ENCODE data around the gene STXBP6.

DNA sequence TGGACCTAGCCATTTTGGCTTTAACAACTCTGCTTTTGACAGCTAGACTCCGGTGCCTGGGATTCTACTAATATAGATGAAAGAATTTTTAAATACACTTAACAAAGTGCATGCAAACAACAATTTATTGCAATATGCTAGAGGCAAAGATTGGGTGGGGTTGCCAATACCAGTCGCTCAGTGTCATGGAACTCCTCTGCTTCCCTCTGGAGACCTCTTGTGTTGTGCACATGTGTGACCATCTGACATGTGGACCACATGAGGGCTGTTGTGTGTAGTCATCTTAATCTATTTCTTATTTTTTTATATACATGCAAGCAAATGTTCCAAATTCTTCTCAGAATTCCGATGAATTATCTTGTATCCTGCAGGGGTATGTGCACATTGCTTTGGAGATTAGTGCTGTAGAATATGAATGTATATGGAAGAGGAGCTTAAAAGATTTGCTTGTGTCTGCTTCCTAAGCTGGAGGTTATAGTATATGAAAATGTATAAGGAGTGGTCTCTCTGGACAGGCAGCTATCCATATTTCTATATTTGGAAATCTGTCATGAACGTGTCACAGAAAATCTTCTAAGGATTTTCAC is 24.2 kb upstream of the STXBP6 start:
- TF ChIP-seq, protein P1, sequence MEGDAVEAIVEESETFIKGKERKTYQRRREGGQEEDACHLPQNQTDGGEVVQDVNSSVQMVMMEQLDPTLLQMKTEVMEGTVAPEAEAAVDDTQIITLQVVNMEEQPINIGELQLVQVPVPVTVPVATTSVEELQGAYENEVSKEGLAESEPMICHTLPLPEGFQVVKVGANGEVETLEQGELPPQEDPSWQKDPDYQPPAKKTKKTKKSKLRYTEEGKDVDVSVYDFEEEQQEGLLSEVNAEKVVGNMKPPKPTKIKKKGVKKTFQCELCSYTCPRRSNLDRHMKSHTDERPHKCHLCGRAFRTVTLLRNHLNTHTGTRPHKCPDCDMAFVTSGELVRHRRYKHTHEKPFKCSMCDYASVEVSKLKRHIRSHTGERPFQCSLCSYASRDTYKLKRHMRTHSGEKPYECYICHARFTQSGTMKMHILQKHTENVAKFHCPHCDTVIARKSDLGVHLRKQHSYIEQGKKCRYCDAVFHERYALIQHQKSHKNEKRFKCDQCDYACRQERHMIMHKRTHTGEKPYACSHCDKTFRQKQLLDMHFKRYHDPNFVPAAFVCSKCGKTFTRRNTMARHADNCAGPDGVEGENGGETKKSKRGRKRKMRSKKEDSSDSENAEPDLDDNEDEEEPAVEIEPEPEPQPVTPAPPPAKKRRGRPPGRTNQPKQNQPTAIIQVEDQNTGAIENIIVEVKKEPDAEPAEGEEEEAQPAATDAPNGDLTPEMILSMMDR (IDR thresholded peaks at IDR 0.05), result no peak
- TF ChIP-seq POLR2A (IDR thresholded peaks at IDR 0.05), result no peak

All from body of pancreas (tissue), 4 donors.